HG03066 (cell line): ENCODE data around the gene PSMA2.

Experiments
- ATAC-seq: cut with Tn5 transposase; IDR thresholded peaks from one replicate; pipeline ENCODE4 v1.9.1; 2021; ENCODE audit warnings: low read depth; ENCODE audit not compliant: unreplicated experiment

PSMA2 gene

GRCh38 chr7:42940985-42941847 is 9.2 kb upstream of the PSMA2 start:
- peak; percentile 34 for ATAC-seq

GRCh38 chr7:42939457-42940240 is 7.7 kb upstream of the PSMA2 start:
- no peak for ATAC-seq

DNA sequence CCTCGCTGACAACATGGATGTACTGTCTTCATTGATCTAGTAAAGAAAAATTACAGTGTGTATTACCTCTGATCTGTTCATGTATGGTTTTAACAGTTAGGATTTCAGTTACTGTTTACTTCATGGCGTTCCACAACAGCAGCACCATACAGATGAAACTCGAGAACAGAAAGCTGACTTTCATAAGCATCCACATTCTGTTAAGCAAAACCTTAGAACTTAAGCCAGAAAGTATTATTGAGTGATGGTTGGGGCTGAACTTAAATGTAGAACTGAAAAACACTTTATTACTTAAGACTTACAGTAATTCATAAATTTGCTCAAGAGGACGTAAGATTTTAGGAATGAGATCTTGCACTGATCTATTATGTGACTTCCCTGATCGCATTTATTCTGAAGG is 3.9 kb upstream of the PSMA2 start:
- no peak for ATAC-seq

DNA sequence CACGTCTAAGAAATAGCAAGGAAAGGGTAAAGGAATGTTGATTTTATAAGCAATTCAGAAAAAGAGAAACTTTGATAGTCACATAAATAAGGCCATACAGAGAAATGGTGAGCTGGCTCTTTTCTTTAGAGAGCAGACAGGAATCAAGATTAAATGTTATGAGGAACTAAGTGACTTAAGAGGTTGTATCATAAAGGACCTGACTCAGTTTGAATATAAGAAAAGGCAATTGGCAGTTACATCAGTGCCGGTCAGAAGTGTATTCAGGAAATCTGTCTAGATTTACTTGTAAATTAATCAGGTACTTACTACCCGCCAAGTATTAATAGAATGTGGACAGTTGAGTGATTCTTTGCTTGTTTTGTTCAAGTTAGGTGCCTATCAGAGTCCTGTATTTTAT is 2.3 kb upstream of the PSMA2 start:
- ATAC-seq: no peak

- ATAC-seq: no peak
Measured at GRCh38 chr7:42932811-42933591, 1.0 kb upstream of the PSMA2 start.

DNA sequence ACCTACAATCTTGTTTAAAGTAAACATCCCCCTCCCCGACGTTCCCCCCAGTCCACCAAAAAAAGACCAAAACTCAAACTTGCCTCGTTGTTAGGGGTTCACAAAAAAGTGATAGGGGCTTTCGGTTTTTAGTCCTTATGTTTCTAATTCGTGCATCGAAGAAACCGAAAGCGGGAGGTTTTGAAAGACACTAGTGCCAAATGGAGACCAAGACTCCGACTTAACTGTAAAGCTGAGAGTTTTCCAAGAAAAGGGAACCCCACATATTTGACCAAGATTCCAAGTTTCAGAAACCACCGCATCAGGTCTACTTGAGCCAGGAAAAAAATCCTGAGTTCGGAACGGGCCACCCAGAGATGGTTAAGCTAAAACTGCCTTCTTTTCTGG is 534 bp downstream of the PSMA2 start:
- ATAC-seq: no peak

- ATAC-seq: no peak
Measured at GRCh38 chr7:42930889-42931288, 1.1 kb downstream of the PSMA2 start.

DNA sequence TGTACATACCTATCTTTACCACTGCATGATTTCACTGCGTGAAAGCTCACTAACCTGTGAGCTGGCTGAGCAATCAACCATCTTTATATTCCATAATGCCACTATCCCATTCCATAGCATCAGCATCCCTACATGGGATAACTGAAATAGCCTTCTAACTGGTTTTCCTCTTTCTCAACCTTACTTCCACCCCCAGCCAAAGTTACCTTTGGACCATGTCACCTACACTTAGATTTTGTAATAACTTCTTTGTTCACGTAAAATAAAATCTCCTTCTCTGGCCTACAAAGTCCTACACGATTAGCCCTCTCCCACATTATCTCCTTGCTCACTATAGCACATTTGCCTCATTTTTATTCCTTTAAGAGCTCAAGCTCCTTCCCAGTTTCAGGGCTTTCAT is 2.5 kb downstream of the PSMA2 start:
- ATAC-seq: no peak

DNA sequence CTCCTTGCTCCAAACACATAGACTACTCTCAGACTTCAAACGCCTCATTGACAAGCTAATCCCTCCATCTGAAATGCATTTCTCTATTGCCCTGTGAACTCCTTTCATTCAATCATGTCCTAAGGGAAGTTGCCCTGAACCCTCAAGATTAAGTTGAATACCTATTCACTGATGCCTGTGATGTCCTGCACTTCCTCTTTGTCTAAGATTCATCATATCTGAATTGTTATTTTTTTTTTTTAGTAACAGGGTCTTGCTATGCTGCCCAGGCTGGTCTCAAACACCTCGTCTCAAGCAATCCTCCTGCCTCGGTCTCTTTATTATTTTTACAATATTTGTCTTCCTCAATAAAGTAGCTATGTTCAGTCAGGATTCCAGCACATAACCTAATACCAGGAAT is 3.2 kb downstream of the PSMA2 start:
- ATAC-seq: no peak

DNA sequence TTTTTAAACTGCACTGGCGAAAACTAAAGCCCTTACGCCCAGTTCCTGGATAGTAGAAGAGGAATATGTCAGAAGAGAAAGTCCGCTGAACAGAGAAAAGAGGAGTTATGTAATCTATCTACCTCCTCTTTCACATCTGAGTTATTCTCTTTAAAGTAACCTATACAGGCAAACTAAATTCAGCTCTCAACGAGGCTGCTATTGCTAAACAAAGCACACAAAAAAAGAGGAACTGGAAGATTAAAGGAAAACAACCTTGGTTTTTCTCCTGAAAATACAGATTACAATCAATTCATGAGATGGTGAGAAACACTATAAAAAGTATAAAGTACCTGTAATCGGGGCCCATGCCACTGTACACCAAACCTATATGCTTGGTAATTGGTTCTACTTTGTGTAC is 5.8 kb downstream of the PSMA2 start:
- no peak for ATAC-seq

- no peak for ATAC-seq
Measured at GRCh38 chr7:42925630-42926029, 6.3 kb downstream of the PSMA2 start.

- no peak for ATAC-seq
Measured at GRCh38 chr7:42924223-42924838, 7.6 kb downstream of the PSMA2 start.

DNA sequence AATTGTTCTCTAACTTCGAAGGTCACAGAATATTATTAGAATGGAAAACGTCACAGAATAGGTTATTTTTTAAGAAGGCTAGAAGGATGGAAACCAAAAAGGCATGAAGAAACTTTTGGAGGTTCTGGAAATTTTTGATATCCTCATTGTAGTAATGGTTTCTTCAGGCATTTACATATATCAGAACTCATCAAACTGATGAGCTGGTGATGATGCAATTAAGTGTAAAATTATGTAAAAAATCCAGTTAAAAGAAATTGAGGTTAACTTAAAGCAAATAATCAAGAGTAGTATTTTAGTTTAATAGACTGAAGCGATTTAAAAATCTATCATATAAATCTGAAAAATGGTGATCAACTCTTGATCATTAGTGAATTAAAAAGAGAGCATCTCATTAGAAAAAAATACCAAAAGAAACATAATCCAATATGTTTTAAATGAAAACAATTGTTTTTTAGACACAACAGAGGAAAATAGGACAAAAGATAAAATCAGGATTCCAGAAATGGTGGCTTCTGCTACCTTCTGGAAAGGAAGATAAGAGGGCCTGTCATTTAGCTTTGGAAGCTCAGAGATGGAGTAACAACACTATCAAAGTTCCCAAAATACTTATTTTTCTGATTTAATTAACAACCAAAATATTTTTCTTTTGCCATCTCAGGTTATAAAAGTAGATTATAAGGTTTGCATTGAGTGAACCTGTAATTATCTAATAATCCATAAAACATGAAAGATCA is 9.8 kb downstream of the PSMA2 start:
- no peak for ATAC-seq

DNA sequence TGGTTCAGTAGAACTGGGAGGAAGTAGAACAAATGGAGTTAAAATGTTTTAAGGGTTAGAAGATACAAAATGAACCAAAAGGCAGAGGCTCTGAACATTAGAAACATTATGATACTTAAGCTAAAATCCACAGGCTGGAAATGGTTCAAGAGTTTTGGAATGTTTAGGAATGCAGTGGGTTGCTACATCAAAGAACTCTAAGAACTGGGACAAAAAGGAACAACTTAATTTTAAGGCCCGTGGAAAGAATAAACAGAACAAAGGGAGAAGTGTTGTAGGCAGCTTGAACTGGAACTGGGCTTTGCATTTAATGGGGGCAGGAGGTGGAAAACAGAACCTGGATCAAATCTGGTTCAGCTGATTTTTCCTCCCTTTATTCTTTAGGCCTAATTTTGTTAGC is 16.6 kb downstream of the PSMA2 start:
- ATAC-seq: no peak

GRCh38 chr7:42914421-42915045 is 17.4 kb downstream of the PSMA2 start:
- no peak for ATAC-seq

DNA sequence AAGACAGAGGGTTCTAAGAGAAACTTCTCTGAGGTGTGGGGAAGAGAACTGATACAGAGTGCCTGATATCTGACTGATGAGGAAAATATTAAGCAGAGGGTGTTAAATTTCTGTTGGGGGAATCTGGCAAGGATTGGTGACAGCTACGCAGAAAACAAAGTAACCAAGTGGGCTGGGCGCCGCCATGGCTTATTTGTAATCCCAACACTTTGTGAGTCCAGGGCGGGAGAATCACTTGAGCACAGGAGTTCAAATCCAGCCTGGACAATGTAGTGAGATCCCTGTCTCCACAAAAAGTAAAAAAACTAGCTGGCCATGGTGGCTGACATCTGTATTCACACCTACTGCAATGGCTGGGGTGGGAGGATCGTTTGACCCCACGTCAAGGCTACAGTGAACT is 18.0 kb downstream of the PSMA2 start:
- ATAC-seq: no peak

GRCh38 chr7:42913591-42913990 is 18.4 kb downstream of the PSMA2 start:
- no peak for ATAC-seq

DNA sequence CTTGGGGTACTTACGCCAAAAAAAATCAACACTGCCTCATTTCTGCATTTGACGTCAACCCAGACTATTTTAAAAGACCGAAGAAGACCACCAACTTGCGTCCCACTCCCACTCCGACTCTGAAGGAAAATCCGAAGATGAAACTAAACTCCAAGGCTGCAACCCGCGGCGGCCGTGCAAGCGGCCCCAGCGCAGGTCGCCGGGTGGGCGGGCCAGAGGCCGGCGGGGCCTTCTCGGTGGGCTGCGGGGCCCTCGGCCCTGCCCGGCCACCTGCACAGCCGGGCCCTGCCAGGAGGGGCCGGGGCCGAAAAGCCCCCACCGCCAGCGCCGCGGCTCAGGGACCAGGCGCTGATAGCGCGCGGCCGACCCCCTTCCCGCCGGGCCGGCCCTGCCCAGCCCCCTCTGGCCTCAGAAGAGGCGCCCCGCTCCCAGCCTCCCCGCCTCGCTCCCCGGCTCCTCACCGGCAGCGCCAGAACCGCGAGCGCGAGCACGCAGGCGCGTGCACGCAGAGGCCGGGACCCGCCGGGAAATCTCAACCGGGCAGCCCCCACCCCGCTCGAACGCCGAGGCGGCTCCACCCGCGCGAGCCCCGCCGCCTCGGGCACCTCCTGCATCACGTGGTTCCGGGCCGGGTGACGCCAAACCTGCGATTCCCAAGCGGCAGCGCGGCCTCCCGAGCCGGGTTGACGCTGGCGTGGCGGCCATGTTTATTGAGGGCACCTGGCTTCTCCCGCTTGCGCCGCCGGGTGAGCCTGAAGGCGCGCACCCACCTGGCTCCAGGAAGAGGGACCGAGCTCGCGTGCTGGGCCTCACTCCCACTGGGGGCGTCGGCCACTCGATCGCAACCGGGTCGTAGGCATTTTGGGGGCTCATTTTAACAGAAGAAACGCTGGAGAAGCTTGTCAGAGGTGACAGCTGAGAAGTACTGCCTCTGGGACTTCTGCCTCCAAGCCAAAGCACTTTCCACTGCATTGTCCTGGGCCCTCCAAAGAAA is 20.2 kb downstream of the PSMA2 start, which contains the start of gene C7orf25:
Gene C7orf25 (minus strand): TSS at position 617 of the 994 bp plus-strand sequence. CDS start 1,170 bp downstream, outside the sequence.
- peak; percentile 81 for ATAC-seq
